ENCODE measurements around the gene HPD.

Gene HPD

GRCh38 chr12:121802843-121803698, 55.6 kb downstream of the HPD start:
- H3K4me3 ChIP-seq (ENCODE audit: low read depth, low read length), result peak overlapping the region; percentile 78
- peak; percentile 89 for DNase-seq (ENCODE audit: low read depth)
- in situ Hi-C loops (cut with HindIII; ENCODE audit: low sequenced_read_pairs), result no loop called here
- no peak for TF ChIP-seq CTCF (IDR thresholded peaks at IDR 0.05; ENCODE audit: low read depth, low read length, missing control alignments)

- in situ Hi-C loops (cut with HindIII; ENCODE audit: low sequenced_read_pairs), result no loop called here
- TF ChIP-seq CTCF (IDR thresholded peaks at IDR 0.05; ENCODE audit: low read depth, low read length, missing control alignments), result no peak
- peak overlapping the region; percentile 78 for H3K4me3 ChIP-seq (ENCODE audit: low read depth, low read length)
- no peak for DNase-seq (ENCODE audit: low read depth)
Observed at GRCh38 chr12:121802485-121802842, 56.2 kb downstream of the HPD start.

- H3K4me3 ChIP-seq (ENCODE audit: low read depth, low read length), result peak overlapping the region; percentile 78
- DNase-seq (ENCODE audit: low read depth), result no peak
- in situ Hi-C loops (cut with HindIII; ENCODE audit: low sequenced_read_pairs), result no loop called here
- no peak for TF ChIP-seq CTCF (IDR thresholded peaks at IDR 0.05; ENCODE audit: low read depth, low read length, missing control alignments)
Observed at GRCh38 chr12:121801595-121802484, 56.8 kb downstream of the HPD start.

GRCh38 chr12:121800694-121801594, 57.7 kb downstream of the HPD start:
- peak overlapping the region; percentile 78 for H3K4me3 ChIP-seq (ENCODE audit: low read depth, low read length)
- in situ Hi-C loops (cut with HindIII; ENCODE audit: low sequenced_read_pairs), result no loop called here
- DNase-seq (ENCODE audit: low read depth), result no peak
- TF ChIP-seq CTCF (IDR thresholded peaks at IDR 0.05; ENCODE audit: low read depth, low read length, missing control alignments), result no peak

GRCh38 chr12:121799842-121800693, 58.6 kb downstream of the HPD start:
- peak overlapping the region; percentile 46 for H3K4me3 ChIP-seq (ENCODE audit: low read depth, low read length)
- no peak for DNase-seq (ENCODE audit: low read depth)
- in situ Hi-C loops (cut with HindIII; ENCODE audit: low sequenced_read_pairs), result no loop called here
- no peak for TF ChIP-seq CTCF (IDR thresholded peaks at IDR 0.05; ENCODE audit: low read depth, low read length, missing control alignments)

All from astrocyte of the cerebellum (primary cell).